NCI-H1105 treated with DMSO at 0.1 percent for 48 hours (cell line): ENCODE results near the gene GGCX.

Source experiments
- DNase-seq: peaks from one replicate; lab custom pipeline; 2025; lab: John Stamatoyannopoulos, UW

GGCX gene

DNA sequence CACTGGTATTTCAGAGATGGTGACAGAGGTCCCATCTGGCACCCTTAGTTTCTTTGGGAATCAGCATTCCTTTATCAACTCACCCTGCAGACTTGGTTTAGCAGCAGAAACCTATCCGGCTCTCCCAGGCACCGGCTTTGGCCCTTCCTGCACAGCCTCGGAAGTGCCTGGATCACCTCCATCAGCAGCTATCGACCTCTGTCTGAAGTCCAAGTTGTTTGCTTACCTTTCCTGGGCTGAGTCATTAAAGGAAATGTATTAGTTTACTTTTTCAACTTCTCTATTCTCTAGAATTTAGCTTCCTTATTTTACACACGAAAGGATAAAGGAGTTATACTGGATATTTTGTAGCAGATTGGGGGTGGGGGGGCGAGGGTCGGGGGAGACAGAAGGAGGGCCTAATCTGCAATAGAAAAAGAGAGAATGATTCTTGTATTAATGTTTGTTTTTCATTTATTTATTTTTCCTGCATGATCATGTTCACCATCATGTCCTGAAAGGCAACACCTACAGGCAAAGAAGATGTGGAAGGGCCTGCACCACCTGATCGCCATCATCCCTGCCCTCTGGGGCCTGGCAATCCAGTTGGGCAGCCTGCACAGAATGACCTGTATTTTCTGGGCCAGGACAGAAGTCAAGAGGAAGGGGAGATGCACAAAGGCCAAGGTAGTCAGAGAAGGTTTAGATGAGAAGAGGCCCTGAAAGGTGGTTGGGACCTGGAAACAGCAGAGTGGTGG is 44.5 kb downstream of the GGCX start:
- no peak for DNase-seq

DNA sequence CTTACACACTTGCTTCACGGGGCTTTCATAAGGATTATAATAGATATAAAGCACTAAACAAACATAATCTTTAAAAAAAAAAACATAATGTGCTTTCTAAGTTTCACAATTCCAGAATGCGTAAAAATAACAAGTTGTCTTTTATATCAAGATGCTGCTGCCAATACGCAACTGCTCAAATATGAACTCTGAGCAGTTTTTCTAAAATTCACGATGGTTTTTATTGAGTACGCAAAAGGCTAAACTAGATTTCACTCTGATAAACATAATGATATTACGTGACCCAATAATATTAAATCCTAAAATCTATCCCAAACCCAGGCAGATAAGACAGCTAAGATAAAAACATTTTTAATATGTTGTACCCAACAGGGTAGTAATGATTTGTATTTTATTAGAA is 47.0 kb downstream of the GGCX start:
- DNase-seq, result no peak

DNA sequence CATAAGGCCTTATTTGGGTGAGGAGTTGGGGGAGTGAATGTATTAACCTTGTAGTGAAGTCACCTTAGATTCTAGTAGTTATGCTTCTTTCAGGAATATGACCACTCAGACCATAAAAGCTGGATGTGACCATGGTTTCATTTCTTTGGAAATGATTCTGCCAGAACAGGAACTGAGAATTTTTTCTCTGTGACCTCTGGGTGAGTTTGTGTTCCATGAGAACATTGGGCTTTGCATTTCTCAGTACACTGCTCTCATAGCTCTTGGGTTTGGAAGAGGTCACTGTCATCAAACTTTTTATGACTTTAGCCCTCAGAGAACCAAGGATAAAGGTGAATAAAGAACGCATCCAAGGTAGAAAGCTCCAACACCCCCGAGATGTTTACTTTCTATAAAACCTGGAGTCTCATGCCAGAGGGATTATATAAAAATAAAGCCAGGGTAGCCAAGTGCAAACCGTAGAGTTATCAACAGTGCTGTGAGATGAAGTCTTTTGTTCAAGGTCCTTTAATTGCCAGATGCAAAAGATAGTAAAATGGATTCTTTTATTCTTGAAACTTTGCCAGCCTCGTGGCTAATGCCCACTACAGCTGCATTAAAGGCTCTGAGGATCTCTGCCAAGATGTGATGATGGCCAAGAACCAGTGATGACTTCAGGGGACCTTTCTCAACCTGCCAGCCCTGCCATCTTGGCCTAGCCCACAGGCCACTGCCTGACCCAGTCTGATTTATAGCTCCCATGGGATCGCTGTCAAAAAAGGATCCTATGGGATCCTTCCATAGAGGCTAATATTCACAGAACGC is 50.1 kb downstream of the GGCX start:
- peak; percentile 49 for DNase-seq

DNA sequence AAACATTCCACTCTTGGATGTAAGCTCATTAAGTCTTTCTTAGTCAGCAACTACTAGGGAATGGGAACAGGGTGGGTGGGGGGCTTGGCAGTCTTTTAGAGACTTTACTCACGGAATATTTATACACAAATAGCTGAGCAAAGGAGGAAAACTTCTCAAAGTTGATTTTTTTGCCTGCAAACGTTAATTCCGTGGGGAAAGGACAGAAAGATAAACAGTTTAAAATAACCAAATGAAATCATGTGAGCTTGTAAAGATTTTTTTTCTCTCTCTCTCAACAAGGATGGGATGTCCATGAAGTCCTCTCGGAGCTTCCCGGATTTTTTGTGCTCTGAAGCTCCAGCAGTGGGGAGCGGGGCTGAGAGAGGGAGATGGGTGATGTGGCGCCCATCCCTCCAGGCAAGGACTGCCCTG is 54.5 kb downstream of the GGCX start:
- no peak for DNase-seq

DNA sequence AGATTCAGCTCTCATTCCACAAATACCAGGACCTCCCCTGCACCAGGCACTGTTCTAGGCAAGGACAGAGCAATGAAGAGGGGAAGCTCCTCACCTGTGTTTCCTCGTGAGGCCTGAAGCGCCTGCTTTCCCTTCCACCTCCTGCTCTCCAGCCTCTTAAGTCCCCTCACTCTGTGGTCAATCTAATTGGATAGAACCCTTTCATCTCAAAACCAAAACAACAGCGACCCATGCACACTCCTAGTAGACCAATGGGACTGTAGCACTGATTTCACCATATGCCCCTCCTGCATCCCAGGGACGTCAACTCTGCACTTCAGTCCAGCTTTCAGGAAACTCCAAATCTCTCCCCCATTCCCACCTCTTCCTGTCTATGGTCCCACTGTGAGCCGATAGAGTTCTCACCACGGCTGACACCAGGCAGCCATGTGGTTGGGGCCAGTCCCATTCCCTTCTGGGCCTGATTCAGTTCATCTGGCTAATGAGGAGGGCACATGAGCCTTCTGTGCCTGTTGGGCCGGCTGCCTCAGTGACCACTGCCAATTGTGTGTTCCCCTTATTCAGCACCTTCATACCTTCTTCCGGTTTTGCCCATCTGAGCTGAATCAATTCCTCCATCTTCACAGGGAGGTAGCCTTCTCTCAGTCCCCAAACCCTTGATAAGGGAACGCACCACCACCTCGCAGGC is 55.6 kb downstream of the GGCX start:
- no peak for DNase-seq

DNA sequence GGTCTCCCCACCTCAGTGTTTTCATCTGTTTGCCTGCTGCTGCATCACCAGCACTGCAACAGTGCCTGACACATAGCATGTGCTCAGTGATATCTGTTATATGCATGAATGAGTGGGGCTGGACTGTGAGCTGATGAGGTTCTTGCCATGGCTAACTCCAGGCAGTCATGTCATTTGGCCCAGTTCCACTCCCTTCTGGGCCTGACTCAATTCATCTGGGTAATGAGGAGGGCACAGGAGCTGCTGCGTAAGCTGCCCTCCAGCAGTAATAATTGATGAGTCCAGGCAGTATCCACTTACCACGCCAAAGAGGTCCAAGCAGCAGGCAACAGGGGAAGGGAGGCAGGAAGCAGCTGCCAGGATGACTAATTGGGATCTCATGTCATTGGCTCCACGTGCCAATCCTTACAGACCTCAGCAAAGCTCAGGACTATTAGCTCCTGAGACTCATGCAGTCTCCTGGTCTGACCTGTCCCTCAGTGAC is 56.5 kb downstream of the GGCX start:
- peak; percentile 3 for DNase-seq

DNA sequence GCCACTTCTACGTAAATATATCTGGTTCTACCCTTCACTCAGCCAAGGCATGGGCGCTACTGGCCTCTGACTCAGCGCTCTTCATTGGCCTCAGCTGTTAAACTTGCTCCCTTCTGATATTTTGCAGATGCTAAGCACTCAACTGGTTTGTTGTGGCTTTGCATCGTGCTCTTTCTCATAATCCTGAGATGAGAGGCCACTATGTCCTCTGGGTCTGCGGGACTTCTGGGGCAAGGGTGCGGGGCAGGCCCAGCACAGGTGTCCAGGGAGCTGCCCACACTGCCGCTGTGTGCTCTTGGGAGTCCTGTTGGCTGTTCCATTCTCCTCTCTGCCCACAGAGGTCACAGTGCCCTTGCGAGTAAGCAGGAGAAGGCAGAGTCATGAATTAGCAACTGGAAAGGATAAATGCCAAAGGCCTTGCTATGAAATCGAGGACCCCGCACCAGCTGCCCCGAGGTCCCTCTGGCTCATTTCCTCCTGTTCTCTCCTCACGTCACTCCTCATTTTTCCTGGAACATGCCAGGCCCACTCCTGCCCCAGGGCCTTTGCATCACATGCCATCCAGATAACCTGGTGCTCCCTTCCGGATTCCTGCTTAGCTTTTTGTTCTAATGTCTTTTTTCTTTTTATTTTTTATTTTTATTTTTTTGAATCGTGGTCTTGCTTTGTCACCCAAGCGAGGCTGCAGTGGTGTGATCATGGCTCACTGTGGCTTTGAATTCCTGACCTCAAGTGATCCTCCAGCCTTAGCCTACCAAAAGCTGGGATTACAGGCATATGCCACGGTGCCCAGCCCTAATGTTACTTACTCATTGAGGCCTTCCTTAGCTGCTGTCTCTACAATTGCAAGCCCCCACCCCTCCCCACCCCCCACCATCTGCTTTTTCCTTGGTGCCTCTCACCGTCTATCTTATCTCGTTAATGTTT is 57.2 kb downstream of the GGCX start:
- DNase-seq, result no peak

DNA sequence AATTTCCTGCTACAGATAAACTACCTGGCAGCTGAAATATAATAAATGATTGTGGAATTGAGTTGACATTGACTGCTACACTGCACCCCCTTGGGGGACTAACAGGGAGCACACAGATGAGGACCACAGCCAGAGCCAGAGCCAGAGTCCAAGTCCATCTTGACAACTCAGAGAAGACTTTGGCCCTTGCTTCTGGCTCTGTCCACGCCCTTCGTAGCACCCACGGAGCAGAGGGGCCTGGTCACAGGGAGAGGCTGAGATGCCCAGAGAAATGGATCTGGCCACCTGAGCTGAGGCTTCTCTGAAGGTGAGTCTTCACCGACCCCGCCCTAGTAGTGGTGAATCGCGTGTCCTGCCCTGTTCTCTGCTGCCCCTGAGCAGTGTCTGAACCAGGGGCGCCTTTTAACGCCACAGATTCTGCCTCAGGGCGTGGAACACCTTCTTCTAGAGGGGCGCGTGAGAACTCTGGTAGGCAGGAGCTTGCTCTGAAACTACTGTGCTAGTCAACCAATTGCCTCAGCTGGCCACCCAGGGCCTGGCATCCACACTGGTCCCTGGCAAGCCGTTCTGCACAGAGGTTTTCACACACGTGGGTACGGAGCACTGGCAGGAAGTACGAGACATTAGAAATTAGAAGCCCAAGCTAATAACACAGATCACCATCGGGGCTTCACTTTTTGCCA is 58.0 kb downstream of the GGCX start:
- DNase-seq, result no peak

DNA sequence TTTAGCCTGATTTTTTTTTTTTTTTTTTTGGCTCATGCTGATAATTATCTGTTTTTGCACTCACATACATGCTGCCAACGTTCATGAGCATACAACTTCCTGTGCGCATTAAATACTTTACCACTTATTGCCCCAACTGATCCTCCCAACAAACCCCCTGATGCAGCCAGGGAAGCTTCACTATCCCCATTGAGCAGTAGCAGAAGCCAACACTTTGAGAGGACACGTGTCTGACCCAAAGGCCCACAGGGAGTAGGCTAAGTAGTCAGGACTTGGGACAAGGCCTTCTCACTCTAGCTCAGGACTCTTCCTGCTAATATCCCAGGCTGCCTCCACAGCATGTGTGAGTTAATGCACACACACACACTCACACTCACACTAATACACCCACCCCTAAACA is 58.6 kb downstream of the GGCX start:
- no peak for DNase-seq

DNA sequence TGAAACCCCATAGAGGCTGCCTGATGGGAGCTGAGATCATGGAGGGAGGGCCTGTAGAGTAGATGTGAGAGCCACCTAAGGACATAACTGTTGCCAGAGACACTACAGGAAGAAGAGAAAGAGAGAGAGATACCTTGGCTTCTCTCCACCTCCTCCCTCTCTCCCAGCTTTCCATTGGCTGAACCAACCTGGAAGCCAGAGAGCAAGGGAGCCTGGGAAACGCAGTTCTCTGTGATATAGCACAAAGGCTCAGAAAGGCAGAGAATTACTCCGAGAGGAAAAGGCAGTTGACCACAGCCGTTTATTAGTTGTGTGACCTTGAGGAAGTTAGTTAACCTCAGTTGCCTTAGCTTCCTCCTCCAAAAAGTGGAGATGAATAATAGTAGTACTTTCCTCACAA is 60.0 kb downstream of the GGCX start:
- no peak for DNase-seq

DNA sequence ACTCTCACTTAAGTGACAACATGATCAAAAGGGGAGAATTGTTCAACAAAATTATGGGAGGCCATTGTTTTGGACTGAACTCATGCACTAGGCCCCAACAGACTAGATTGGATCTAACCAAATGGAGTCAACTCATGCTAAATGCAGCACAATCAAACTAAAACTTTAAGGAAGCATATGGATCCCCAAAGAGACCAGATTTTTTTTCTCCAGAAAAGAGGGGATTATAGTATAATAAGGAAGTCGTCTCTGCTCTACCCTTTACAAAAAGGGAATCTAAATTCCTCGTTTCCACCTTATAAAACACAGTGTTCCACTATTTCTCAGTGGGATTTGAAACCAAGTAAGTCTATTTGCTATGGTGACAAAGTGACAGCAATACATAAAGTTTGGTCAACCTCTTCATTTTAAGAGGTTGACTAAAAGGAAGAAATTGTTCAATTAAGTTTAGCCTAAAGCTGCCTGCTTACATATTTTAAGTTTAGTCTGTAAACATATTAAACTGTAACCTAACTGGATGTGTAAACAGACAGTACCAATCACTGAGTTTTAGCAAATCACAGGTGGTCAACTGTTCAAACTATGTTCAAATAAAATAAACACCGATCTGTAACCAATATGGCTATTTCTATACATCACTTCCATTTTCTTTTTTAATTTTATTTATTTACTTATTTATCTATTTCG is 63.2 kb downstream of the GGCX start:
- no peak for DNase-seq

DNA sequence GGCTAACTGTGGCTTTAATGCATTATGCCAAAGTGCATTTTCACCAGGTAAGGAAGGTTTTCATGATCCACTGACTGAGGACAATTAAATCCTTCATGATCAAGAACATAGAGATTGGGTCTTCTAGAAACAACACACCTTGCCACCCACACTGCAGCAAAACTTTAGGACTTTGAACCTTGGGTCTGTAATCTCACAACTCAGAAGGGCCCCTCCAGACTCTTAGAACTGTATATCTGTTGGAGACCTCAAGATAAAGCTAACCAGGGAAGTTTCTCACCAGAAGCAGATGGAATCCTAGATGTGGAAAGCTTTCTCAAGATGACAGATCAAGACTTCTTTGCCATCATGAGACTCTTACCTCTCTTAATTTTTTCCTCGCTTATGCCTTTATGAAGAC is 64.9 kb downstream of the GGCX start:
- no peak for DNase-seq
